Activated CD8-positive, alpha-beta memory T cell treated with anti-CD3 and anti-CD28 coated beads for 24 hours (primary cell): ENCODE data around the gene MEI1.
"Not testable (repeated sequence)": the region's sequence is repeated elsewhere in the genome, so short reads cannot be mapped to it uniquely, and the experiment has no call there.

Source experiments
- DNase-seq: peaks from one replicate; pipeline ENCODE4 v3.0.0-alpha.2; 2020

Gene MEI1

DNA sequence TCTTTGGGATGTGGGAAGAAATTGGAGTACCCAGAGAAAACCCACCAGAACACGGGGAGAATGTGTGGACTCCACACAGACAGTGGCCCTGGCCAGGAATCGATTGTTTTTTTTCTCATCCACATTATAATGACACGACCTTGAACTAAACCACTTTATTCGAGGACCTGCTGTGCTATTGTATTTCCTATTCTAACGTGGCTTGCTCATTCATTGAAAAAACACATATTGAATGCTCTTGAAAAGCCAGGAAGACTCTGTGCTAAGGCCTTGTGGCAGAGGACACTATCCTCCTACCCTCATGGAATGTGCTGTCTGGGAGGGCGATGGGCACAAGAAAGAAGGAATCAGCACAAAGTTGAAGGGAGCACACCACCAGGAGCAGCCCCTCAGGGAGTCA is 124.5 kb downstream of the MEI1 start:
- DNase-seq: no peak

GRCh38 chr22:41825376-41825775 is 126.1 kb downstream of the MEI1 start:
- no peak for DNase-seq

- no peak for DNase-seq
Observed at GRCh38 chr22:41826021-41826420, 126.7 kb downstream of the MEI1 start.

DNA sequence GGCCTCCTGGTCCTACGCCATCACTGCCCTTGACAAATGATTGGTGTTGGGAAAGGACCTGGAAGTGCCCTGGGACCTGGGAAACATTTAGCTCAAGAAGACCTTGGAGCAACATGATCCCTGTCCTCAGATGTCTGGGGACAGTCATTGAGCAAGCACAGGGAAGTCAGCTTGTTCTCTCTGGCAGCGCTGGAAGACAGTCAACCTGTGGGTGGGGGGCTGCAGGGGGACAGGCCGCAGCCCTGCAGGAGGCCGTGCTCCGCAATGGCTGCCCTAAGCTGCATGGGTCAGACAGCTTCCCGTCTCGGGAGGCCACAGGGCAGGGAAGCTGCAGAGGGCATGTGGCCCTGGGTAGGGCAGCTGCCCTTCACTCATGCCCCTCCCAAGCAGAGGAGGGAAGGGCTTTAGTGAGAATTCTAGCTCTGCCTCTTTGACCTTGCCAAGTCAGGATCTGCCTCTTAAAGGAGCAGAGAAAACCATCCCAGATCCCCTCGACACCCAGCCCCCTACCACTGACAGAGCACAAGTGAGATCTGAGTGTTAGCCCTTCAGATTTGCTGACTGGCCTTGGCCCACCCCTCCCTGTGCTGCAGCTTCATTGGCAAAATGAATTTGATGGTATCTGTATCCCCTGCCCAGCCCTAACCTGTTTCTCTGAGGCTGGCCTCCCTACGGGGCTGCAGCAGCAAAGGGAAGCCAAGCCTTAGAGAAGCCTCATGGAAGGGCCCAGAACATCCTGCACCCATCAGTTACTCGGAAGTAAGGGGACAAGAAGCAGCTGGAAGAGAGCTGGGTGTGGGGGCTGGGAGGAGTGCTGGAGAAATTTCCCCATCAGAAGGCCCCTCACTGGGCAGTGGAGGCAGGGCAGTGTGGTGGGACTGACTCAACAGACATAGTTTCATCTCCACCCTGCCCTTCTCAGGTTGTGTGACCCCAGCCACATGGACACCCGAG is 127.4 kb downstream of the MEI1 start:
- no peak for DNase-seq

GRCh38 chr22:41827671-41828070 is 128.4 kb downstream of the MEI1 start:
- no peak for DNase-seq

GRCh38 chr22:41828516-41828915 is 129.2 kb downstream of the MEI1 start:
- DNase-seq: no peak

DNA sequence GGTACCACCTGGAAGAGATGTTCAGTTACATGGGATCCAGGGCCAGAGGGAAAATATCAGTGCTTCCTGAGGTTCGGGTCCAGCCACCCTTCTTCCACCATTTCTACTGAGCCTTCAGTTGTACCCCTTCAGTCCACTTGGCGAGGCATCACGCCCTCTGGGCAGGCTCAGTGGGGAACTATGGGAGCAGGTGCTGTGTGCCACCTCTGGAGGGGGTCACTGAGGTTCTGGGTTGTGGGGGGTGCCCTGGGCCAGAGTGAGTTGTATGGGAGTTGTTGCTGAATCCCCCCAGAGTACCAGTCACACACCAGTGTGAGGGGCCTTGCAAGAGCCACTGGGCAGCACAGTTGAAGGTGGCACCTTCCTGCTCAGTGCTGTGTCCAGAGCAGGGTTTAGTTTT is 130.9 kb downstream of the MEI1 start:
- DNase-seq: no peak

- DNase-seq: no peak
Observed at GRCh38 chr22:41831383-41831782, 132.1 kb downstream of the MEI1 start.

DNA sequence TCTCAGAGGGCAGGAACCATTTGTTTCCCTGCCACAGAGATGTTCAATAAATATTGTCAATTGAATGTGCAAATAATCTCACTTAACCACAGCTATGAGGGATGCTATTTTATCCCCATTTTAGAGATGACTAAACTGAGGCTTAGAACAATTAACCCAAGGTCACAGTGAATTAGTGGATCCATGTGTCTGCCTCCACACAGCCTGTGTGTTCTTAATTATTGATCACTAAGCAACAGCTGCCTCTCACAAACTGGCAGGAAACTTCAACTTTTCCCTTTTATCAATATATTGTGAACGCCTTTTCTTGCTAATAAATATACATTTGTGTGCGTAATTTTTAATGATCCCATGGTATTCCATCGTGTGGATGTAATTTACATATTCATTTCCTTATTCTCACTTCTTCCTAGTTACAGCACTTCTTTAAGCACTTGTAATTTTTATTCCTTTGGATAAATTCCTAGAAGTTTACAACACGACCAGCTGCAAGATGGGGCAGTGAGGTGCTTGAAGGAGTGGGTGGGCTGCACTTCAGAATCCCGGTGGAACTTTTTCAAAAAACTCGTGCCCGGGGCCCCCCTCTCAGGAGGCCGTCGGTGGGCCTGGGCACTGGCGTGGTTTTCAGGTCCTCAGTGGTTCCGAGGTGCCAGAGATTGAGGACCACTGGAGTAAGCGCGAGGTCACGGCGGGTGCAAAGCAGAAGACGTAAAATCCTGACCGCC is 132.7 kb downstream of the MEI1 start:
- DNase-seq: no peak

- DNase-seq: peak; percentile 98
Observed at GRCh38 chr22:41832553-41833368, 133.5 kb downstream of the MEI1 start, which contains the start of gene SREBF2. Gene SREBF2 (plus strand): TSS chr22:41833105. CDS start chr22:41833271, 166 bp downstream.

DNA sequence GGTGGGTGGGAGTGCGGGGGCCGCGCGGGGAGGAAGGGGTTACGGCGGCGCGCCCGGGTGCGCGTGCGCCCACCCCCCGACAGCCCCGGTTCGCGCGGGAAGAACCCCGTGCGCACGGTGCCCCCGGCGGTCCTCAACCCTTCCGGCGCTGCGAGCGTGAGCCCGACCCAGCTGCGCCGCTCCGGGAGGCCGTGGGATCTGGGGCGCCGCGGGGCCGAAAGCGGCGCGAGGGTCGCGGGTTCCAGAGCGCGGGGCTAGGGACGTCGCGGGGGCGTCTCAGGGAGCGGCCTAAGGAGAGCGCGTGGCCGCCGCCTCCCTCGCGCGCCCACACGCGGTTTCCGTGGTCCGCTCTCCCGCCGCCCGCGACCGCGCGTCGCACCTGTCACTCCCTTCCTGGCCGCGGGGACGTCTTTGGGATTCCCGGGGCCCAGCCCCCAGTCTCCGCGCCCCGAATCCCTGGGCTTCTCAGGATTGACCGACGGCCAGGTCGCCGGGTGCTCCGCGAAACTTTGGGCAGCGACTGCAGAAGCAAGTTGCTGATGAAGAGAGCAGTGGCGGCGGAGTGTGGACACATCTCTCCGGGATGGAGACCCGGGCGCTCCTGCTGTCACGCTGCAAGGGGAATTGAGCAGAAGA is 134.2 kb downstream of the MEI1 start:
- DNase-seq: peak; percentile 80

GRCh38 chr22:41834005-41834944 is 135.0 kb downstream of the MEI1 start:
- DNase-seq: no peak

DNA sequence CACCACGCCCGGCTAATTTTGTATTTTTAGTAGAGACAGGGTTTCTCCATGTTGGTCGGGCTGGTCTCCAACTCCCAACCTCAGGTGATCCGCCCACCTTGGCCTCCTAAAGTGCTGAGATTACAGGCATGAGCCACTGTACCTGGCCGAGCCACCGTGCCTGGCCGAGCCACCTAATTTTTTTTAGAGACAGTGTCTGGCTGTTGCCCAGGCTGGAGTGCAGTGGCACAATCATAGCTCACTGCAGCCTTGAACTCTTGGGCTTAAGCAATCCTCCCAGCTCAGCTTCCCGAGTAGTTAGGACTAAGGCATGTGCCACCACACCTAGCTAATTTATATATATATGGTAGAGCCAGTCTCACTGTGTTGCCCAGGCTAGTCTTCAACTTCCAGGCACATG is 136.2 kb downstream of the MEI1 start:
- DNase-seq: not testable (repeated sequence)

GRCh38 chr22:41836551-41836950 is 137.2 kb downstream of the MEI1 start:
- no peak for DNase-seq

- no peak for DNase-seq
Observed at GRCh38 chr22:41838842-41839618, 139.7 kb downstream of the MEI1 start.

DNA sequence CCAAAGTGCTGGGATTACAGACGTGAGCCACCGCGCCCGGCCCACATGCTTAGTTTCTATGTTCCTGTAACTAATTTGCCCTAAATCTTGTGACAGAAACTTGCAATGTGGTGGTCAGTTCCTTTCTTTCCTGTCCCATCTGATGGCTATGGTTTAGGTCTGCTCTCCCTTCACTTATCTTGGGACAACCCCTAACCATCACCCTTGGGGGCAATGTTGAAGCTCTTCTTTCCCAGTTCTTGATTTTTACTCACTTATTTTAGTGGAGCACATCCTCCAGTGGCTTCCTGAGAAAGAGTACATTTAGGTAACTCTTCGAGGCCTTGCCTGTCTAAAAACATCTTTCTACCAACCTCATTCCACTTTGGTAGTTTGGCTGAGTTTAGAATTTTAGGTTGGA is 140.9 kb downstream of the MEI1 start:
- no peak for DNase-seq

GRCh38 chr22:41841085-41841712 is 141.9 kb downstream of the MEI1 start:
- DNase-seq: no peak

DNA sequence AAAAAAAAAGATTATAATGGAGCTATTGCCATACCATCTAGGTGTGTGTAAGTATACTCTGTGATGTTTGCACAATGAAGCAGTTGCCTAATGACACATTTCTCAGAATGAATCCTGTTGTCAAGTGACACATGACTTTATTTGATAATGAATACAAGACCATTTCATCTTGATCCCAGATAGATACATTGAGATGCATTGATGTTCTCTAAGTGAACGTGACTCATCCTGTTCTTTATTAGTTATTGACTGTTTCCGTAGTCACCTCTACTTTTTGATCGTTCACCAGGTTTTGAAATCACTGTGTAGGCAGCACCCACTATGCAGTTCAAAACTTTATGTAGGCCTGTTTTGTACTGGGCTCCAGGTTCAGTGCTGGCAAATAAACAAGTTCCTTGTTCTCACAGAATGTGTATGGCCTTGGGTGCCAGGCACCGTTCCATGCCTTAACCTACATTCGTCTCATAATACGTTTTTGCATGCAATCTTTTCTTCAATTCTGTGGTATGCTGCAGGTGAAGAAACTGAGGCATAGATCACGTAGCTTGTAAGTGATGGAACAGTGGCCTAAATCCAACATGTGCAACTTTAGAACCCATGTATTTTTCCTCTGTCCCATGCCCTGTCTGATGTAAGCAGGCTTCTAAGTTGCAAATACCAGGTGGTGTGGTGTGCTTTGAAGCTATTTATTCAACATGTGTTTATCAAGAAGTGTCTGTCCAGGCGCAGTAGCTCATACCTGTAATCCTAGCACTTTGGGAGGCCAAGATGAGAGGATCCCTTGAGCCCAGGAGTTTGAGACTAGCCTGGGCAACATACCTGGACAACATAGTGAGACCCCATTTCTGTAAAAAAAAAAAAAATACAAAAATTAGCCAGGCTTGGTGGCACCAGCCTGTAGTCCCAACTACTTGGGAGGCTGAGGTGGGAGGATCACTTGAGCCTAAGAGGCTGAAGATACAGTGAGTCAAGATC is 144.0 kb downstream of the MEI1 start:
- DNase-seq: no peak

DNA sequence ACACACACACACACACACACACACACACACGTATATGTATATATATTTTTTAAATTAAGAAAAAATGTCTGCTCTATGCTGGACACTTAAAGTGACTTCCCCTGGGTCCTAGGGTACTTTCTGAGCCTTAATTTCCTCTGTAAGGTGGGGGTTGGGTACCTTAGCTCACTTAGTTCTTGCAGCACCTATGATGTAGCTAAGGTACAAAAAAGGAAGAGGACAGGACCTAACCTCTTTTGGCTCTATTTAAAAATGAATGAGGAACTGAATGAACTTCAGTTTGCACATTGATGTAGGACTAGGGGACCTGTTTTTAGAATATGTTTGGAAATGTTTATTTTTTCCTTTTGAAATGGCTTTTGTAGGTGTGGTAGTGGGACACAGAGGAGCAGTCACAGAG is 144.7 kb downstream of the MEI1 start:
- no peak for DNase-seq
